Non-pigmented ciliary epithelial cell (primary cell): Measurements from ENCODE around the gene LMF2.
"Not testable (repeated sequence)": the region's sequence is repeated elsewhere in the genome, so short reads cannot be mapped to it uniquely, and the experiment has no call there.

Experiments used
- DNase-seq: peaks from one replicate; pipeline ENCODE4 v3.0.0-alpha.2; 2010; ENCODE audit warnings: low read depth

Gene LMF2, protein sequence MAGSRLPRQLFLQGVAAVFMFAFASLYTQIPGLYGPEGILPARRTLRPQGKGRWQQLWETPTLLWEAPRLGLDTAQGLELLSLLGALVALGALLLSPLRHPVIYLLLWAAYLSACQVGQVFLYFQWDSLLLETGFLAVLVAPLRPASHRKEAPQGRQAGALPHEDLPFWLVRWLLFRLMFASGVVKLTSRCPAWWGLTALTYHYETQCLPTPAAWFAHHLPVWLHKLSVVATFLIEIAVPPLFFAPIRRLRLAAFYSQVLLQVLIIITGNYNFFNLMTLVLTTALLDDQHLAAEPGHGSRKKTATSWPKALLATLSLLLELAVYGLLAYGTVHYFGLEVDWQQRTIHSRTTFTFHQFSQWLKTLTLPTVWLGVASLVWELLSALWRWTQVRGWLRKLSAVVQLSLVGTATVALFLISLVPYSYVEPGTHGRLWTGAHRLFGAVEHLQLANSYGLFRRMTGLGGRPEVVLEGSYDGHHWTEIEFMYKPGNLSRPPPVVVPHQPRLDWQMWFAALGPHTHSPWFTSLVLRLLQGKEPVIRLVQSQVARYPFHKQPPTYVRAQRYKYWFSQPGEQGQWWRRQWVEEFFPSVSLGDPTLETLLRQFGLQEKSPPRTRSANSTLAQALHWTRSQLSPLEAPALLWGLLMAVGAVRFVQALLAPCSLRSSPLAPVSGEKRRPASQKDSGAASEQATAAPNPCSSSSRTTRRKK

DNA sequence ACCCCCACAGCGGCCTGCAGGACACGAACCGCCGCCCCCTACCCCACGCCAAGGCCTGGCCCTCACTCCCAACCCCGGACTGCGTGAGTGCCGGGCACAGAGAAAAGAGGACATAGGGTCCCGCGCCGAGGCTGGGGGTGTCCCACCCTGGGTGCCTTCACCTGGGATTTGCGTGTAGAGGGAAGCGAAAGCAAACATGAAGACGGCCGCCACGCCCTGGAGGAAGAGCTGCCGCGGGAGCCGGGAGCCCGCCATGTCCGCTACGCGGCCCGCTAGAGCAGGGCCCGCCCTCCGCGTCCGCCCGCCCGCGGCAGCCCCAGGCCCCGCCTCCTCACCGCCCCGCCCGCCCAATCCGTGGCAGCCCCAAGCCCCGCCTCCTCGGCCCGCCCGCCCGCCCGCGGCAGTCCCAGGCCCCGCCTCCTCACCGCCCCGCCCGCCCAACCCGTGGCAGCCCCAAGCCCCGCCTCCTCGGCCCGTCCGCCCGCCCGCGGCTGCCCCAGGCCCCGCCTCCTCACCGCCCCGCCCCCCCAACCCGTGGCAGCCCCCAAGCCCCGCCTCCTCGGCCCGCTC is at the start of gene LMF2:
TSS of gene LMF2 (minus strand) at position 282 of the 570 bp plus-strand sequence. CDS start at position 255, 27 bp downstream.
- DNase-seq: no peak

GRCh38 chr22:50556703-50557102 is 49.2 kb upstream of the LMF2 start:
- DNase-seq: no peak

DNA sequence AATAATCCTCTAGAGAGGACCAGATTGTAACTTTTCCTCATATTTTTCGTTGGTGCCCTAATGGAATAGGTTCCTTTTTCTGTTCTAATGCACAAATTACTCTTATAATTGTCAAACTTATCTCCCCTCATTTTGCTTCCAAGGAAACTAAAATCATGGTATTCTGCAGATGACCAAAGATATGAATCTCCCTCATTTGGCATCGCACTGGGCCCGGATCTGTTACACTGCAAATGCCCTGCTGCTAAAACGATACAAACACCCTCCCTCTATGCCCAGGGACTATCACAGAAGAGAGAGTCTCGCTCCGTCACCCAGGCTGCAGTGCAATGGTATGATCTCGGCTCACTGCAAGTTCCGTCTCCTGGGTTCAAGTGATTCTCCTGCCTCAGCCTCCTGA is 45.8 kb upstream of the LMF2 start:
- DNase-seq: no peak

DNA sequence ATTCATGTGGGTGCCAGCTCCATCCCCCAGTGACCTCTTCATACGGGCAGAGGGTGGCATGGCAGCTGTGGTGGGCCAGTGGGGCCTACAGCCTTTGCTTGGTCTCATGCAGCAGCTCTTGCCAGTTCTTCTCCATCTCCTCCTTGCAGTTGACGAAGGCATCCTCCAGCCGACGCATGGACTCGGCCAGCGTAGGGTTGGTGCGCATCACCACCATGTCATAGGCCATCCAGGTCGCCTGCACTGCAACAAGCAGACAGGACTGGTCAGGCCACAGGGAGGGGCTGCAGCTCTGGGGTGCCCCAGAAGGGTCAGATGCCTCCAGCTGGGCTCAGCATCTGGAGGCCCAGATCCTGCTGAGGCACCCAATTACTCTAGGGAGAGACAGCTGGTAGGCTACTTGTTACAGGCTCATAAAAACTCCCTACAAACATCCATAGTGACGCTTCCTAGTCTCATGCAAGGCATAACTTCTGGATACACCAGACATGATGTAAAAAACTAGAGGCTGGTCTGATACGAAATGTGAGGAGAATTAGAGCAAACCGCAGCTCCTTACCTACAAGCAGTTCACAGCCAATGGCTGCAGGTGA is 43.8 kb upstream of the LMF2 start:
- DNase-seq: no peak

DNA sequence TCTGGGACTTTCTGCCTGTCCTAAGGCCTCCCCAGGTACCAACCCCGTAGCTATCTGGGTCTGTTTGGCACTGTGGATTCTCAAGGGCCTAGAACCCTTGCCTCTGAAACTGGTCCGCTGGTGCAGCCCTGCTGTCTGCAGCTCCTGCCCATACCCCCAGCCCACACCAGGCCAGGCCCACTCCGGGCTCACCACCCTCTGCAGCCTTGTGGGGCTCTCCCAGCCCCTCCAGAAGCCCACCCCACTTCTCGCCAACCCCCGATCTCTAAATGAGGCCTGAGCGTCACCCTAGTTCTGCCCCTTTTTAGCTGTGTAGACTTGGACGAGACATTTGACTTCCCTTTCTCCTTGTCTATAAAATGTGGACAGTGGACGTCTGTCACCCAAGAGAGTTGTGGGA is 42.9 kb upstream of the LMF2 start:
- no peak for DNase-seq

DNA sequence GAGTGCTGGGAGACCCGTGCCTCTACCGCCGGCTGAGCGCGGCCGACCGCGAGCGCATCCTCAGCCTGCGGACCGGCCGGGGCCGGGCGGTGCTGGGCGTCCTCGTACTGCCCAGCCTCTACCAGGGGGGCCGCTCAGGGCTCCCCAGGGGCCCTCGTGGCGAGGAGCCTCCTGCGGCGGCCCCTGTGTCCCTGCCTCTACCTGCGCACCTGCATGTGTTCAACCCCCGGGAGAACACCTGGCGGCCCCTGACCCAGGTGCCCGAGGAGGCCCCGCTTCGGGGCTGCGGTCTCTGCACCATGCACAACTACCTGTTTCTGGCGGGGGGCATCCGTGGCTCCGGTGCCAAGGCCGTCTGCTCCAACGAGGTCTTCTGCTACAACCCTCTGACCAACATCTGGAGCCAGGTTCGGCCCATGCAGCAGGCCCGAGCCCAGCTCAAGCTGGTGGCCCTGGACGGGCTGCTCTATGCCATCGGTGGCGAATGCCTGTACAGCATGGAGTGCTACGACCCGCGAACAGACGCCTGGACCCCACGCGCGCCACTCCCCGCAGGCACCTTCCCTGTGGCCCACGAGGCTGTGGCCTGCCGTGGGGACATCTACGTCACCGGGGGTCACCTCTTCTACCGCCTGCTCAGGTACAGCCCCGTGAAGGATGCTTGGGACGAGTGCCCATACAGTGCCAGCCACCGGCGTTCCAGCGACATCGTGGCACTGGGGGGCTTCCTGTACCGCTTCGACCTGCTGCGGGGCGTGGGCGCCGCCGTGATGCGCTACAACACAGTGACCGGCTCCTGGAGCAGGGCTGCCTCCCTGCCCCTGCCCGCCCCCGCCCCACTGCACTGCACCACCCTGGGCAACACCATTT is 41.7 kb upstream of the LMF2 start:
- no peak for DNase-seq

- no peak for DNase-seq
Observed at GRCh38 chr22:50548040-50548920, 40.8 kb upstream of the LMF2 start.

DNA sequence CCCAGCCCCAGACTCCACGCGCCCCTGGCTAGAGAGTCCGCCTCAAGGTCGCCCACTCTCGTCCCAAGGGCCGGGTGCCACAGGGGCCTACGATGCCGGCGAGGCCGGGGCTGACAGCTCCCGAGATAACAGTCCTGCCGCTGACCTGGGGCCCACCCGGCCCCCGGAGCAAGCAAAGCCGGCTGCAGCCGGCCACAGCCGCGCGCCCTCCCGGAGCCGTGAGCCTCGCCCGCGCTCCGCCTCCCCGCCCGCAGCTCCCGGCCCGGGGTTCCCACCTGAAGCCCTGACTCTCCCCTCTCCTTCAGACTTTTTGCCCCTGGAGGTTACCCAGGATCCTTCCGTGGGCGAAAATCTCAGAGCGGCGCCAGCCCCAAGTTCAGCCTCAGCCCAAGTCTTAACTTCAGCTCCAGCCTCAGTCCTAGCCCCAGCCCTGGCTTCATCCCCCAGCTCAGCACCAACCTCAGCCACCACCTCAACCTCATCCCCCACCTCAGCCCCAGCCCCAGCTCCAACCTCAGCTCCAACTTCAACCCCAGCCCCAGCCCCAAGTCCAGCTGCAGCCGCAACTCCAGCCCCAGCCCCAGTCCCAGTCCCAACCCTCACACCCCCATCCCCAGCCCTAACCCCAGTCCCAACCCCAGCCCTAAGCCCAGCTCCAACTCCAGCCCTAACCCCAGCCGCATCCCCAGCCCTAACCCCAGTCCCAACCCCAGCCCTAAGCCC is 39.9 kb upstream of the LMF2 start:
- DNase-seq: no peak

DNA sequence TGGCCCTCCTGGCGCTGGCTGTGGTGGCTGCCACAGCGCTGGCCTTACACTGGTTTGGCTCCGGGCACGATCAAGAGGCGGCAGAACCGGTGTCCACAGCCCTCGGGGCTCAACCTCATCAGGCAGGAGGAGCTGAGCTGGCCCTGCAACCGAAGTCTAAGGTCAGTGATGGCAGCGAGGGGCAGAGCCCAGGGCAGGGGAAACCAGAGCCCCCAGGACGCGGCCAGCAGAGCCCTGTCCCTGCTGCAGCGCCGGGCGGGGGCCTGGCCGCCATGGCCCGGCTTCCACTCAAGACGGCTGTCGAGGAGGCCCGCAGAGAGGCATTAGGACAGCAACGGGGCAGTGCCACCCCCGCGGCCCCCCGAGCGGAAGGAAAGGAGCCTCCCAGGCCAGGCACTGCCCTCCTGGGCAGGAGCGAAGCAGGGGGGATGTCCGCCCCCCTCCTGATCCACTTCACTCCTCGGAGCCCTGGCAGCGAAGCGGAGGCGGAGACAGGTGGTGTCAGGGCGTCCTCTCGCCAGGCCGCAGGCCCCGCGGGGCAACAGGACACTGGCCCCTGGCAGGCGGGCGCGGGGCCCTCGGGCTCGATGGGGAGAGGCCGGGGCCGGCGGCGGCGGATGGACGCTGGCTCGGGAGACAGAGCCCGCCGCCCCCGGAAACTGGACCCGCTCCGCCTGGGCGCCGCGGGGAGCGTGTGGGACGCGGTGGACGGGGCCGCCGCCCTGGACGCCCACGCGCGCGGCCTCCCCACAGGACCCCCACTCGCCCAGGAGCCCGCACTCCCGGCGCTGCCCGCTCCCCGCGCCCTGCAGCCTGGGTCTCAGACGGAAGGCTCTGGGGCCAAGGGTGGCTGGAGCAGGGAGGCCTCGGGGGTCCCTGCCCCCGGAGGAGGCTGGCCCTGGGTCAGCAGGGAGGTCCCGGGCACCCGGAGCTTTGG is 39.1 kb upstream of the LMF2 start:
- DNase-seq: no peak

- no peak for DNase-seq
Observed at GRCh38 chr22:50545522-50546325, 38.2 kb upstream of the LMF2 start, which contains the start of gene KLHDC7B. TSS of gene KLHDC7B (plus strand) at chr22:50545899. CDS start at chr22:50546244, 345 bp downstream.

- DNase-seq: no peak
Observed at GRCh38 chr22:50544746-50545253, 37.3 kb upstream of the LMF2 start.

DNA sequence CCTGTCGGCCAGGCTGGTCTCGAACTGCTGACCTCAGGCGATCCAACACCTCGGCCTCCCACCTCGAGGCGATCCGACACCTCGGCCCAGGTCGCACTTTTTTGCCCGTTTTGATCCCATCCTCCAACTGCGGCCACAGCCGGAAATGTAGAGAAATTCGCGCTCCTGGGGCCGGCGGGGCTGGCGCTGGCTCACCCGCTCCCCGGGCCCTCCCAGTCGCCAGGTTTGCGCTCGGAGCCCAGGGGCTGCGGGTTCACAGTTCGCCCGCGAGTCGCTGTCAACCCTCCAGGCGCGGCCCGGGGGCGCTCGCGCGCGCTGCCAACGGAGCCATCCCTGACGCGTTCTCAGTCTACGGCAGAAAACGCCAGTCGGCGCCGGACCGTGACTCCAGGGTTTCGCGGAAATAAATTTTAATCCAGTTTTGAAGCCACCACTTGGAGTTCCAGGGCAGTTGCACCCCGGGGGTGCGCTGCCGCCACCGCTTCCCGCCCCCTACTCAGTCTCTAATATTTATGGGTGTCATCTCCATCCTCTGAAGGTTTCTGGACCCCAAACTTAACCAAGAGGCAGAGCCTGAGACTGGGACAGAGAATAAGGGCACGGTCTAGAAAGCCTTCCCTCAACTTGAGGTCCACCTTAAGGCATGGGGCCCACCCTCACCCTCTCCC is 36.7 kb upstream of the LMF2 start:
- DNase-seq: no peak

GRCh38 chr22:50542416-50542927 is 35.0 kb upstream of the LMF2 start:
- no peak for DNase-seq

DNA sequence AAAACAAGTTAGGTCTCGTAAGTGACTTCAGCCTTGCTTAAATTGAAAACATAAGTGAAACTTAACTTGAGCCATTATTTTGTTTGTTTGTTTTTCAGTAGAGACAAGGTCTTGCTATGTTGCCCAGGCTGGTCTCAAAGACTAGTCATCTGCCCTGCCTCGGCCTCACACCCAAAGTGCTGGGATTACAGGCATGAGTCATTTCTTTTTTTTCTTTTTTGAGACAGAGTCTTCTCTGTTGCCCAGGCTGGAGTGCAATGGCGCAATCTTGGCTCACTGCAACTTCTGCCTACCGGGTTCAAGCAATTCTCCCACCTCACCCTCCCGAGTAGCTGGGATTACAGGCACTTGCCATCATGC is 34.1 kb upstream of the LMF2 start:
- not testable (repeated sequence) for DNase-seq

- DNase-seq: no peak
Observed at GRCh38 chr22:50540381-50540780, 32.9 kb upstream of the LMF2 start.

GRCh38 chr22:50537765-50538164 is 30.3 kb upstream of the LMF2 start:
- DNase-seq: no peak

GRCh38 chr22:50536226-50536625 is 28.7 kb upstream of the LMF2 start:
- DNase-seq: no peak
